K562 (cell line): ENCODE data around the gene ENG. TPM values are rescaled to one million over a fixed set of nuclear protein-coding genes. Genes with fewer than 3 reads are reported as not detected.

Experiments used
- ATAC-seq: fragments of 200-7000 bp; cut with Tn5 transposase; 3 replicates; pipeline ENCODE4 v1.9.1; 2020; ENCODE audit warnings: moderate library complexity
- BruUV-seq: library from RNA; stranded (reverse); fragments of 400-500 nt; replicated peaks from 2 replicates; lab custom pipeline; 2021; lab: Mats Ljungman, UMichigan
- CTCF ChIA-PET: fragments of 300-600 bp; formaldehyde crosslinking; extraction: SDS; loops from one replicate; lab custom pipeline; 2021; ENCODE audit warnings: low intra/inter-chr PET ratio; lab: Yijun Ruan, JAX
- POLR2A ChIA-PET: fragments of 300-600, 350-650 bp; sonication (Branson Sonifier 250); formaldehyde crosslinking; extraction: SDS; loops from one replicate; lab custom pipeline; 2021; ENCODE audit warnings: antibody characterized with exemption, inconsistent platforms; lab: Yijun Ruan, JAX
- DNase-seq, 4 experiments: peaks; one replicate each; pipeline versions ENCODE4 v3.0.0 to v3.0.0-alpha.2; 2011 to 2018; ENCODE audit warnings: low spot score in 3 of 4, mixed read lengths in 3 of 4; ENCODE audit errors: extremely low read depth in 1 of 4
- FAIRE-seq: peaks from 2 replicates; lab custom pipeline; 2011; peaks lifted over from hg19 to GRCh38; lab: Jason Lieb, UNC
- H2AFZ ChIP-seq: 2 replicates; pipeline ENCODE4 v1.6.0; 2011; ENCODE audit warnings: low read depth, low read length, control low read depth, inconsistent platforms
- H3K27ac ChIP-seq: fragments of 200-600 bp; 3 replicates; pipeline ENCODE4 v1.8.0; 2011; ENCODE audit warnings: low read depth, mild to moderate bottlenecking, control low read depth, inconsistent platforms, low read length, moderate library complexity, mixed read lengths; ENCODE audit errors: extremely low read depth
- H3K27me3 ChIP-seq, 2 experiments: fragments of 300-600 bp in 1 of 2; 2 replicates in 1 of 2; 3 replicates in 1 of 2; pipeline versions ENCODE4 v1.6.0 to v1.8.0; 2011; ENCODE audit warnings: inconsistent platforms in 2 of 2, low read length in 2 of 2, mild to moderate bottlenecking in 1 of 2, mixed read lengths in 1 of 2, moderate library complexity in 1 of 2; ENCODE audit not compliant: control insufficient read depth in 2 of 2, insufficient read depth in 2 of 2
- H3K36me3 ChIP-seq: fragments of 300-600 bp; 3 replicates; pipeline ENCODE4 v1.8.0; 2011; ENCODE audit warnings: mild to moderate bottlenecking, low read length, inconsistent platforms; ENCODE audit not compliant: control insufficient read depth, insufficient read depth
- H3K4me1 ChIP-seq, 2 experiments: fragments of 200-600 bp in 1 of 2; replicated peaks in 1 of 2; 2 replicates in 1 of 2; 3 replicates in 1 of 2; pipeline versions ENCODE4 v1.5.1 to v1.8.0; 2011; ENCODE audit warnings: inconsistent platforms in 2 of 2, low read length in 2 of 2, mild to moderate bottlenecking in 1 of 2, mixed read lengths in 1 of 2, moderate library complexity in 1 of 2; ENCODE audit not compliant: control insufficient read depth in 2 of 2, insufficient read depth in 2 of 2
- H3K4me2 ChIP-seq: 2 replicates; pipeline ENCODE4 v1.6.1; 2011; ENCODE audit warnings: low read length, control low read depth, inconsistent platforms, mixed read lengths; ENCODE audit not compliant: insufficient read depth
- H3K4me3 ChIP-seq: fragments of 200-600 bp; sonication (generic), shearing (Covaris generic); 2 replicates; pipeline ENCODE4 v1.5.1; 2016; ENCODE audit warnings: control low read depth, inconsistent platforms
- H3K79me2 ChIP-seq: fragments of 200-600 bp; 3 replicates; pipeline ENCODE4 v1.8.0; 2011; ENCODE audit warnings: low read length, inconsistent platforms; ENCODE audit not compliant: control insufficient read depth, insufficient read depth
- H3K9ac ChIP-seq, 2 experiments: 2 replicates each; pipeline versions ENCODE4 v1.6.0 to v1.6.1; 2011; ENCODE audit warnings: low read depth in 2 of 2, low read length in 2 of 2, control low read depth in 1 of 2, inconsistent platforms in 1 of 2, mild to moderate bottlenecking in 1 of 2, mixed read lengths in 1 of 2; ENCODE audit not compliant: insufficient read depth in 1 of 2
- H3K9me1 ChIP-seq: one replicate; pipeline ENCODE4 v1.6.0; 2011; ENCODE audit warnings: inconsistent platforms, mild to moderate bottlenecking, low read length, moderate library complexity; ENCODE audit not compliant: control insufficient read depth, insufficient read depth
- H3K9me3 ChIP-seq: replicated peaks from 2 replicates; pipeline ENCODE4 v1.5.1; 2011; ENCODE audit warnings: low read depth, low read length, inconsistent platforms; ENCODE audit not compliant: control insufficient read depth, insufficient read depth
- H4K20me1 ChIP-seq: replicated peaks from 2 replicates; pipeline ENCODE4 v1.6.1; 2011; ENCODE audit warnings: low read length, inconsistent platforms, mixed read lengths; ENCODE audit not compliant: control insufficient read depth, insufficient read depth
- MYNN ChIP-seq, 2 experiments: sonication (generic); formaldehyde crosslinking in 1 of 2; IDR thresholded peaks; 2 replicates each; pipeline versions ENCODE4 v1.5.0 to v1.6.1; 2016 to 2020; ENCODE audit warnings: antibody characterized with exemption in 1 of 2, missing genetic modification reagents in 1 of 2
- SMARCE1 ChIP-seq: fragments of 450-650 bp; IDR thresholded peaks from 2 replicates; pipeline ENCODE4 v1.7.1; 2016; ENCODE audit warnings: mild to moderate bottlenecking
- ZKSCAN3 ChIP-seq: fragments of 250-450 bp; sonication (Bioruptor Pico); IDR thresholded peaks from 2 replicates; pipeline ENCODE4 v1.4.0; 2020
- ZNF695 ChIP-seq: fragments of 450-650 bp; formaldehyde crosslinking; IDR thresholded peaks from 2 replicates; pipeline ENCODE4 v1.4.0; 2020; ENCODE audit warnings: mild to moderate bottlenecking, moderate library complexity
- WGBS: fragments of 100-300 bp; shearing (Covaris generic); methylation state at CpG from one replicate; pipeline ENCODE4 v1.1.6; 2016; ENCODE audit warnings: low coverage, mixed read lengths; ENCODE audit not compliant: insufficient coverage; ENCODE audit errors: missing lambda C conversion rate; 5-methylcytosine and 5-hydroxymethylcytosine counted together
- in situ Hi-C: fragments of 300-500 bp; cut with MboI; formaldehyde crosslinking; loops from 4 replicates; pipeline ENCODE4 v1.15.0; 2018; ENCODE audit warnings: inconsistent platforms, mixed read lengths
- intact Hi-C: fragments of 100-400 bp; cut with micrococcal nuclease; formaldehyde crosslinking; loops from 2 replicates; pipeline ENCODE4 v1.14.2; 2022
- polyA plus RNA-seq, 8 experiments: library from polyadenylated mRNA; depleted of rRNA in 4 of 8; stranded (reverse) in 5 of 8; unstranded in 3 of 8; fragments of >200 nt; fragmentation: Nextera tagmentation in 2 of 8; fragmentation: Illumina TruSeq in 1 of 8; extraction: Ambion mirVana in 2 of 8; extraction: Trizol in 1 of 8; gene quantifications; 2 replicates each; pipeline versions ENCODE4 v1.2.1 to v1.2.3, GENCODE V29; 2011 to 2014; ENCODE audit warnings: inconsistent platforms in 1 of 8, missing spikeins in 1 of 8
- total RNA-seq, 7 experiments: library from RNA; depleted of rRNA in 6 of 7; stranded (reverse); fragments of >200 nt in 6 of 7; fragmentation: Illumina TruSeq in 2 of 7; extraction: Trizol in 2 of 7; gene quantifications; 2 replicates each; pipeline versions ENCODE4 v1.2.1 to v1.2.3, GENCODE V29; 2011 to 2021; ENCODE audit warnings: low replicate concordance in 1 of 7
- TF ChIP-seq, protein P1 (sequence below), 2 experiments: fragments of 450-650 bp in 1 of 2; sonication (generic) in 1 of 2; formaldehyde crosslinking in 1 of 2; IDR thresholded peaks in 1 of 2; conservative IDR thresholded peaks in 1 of 2; 2 replicates each; pipeline versions ENCODE4 v1.6.1 to v1.8.1; 2016 to 2023; ENCODE audit warnings: mild to moderate bottlenecking in 2 of 2, moderate library complexity in 2 of 2, inconsistent platforms in 1 of 2, missing genetic modification reagents in 1 of 2
- TF ChIP-seq, protein P2 (sequence below): sonication (generic); formaldehyde crosslinking; IDR thresholded peaks from 2 replicates; pipeline ENCODE4 v1.8.0; 2022; ENCODE audit warnings: mild to moderate bottlenecking, missing genetic modification reagents

Gene ENG
- total and polyA plus RNA-seq, 9 of the 15 experiments (the other 6 are each of a cell fraction or from before 2014, with no cell fraction given), result 0.04 to 0.40 (median 0.14) TPM; not detected in 1

DNA sequence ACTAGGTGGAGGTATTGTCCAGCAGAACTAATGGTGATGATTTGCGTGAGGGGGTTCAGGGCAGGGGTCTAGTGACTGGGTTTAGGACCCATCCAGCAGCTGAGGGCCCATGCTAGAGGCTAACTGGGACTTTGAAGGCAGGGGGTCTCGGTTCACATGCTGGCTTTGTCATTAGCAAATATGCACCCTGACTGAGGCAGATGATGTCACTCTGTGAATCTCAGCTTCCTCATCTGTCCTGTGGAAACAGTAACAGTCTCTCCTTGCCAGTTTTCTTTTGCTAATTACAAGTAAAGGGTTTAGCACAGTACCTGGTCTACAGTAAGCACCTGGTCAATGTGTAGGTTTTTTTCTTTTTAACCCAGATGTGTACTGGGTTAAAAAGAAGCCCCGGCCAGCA lies 81.2 kb downstream of the ENG start:
- Histone ChIP-seq H4K20me1 (no peaks in the 10 kb centered on the region), H3K36me3 (no peaks in the 10 kb centered on the region), H3K4me3 (no peak overlapping the region), H3K79me2 (no peaks in the 10 kb centered on the region), H3K27ac (no peak overlapping the region), H3K9ac (no peak overlapping the region; a peak in 1 of 4 replicates), H3K27me3 (no peaks in the 10 kb centered on the region), H3K4me2 (no peak overlapping the region), H3K9me1 (no peaks in the 10 kb centered on the region), H3K9me3 (no peaks in the 10 kb centered on the region), H2AFZ (no peak overlapping the region), H3K4me1 (peaks cover 29 to 36% of the 10 kb centered on the region in 2 experiments)
- in situ Hi-C loops, result loop anchor here (25.0 kb wide), 1 partner anchor 589 kb away; the partner anchor contains the start of gene URM1
- intact Hi-C loops, result no loop called here
- no TSS peak for BruUV-seq
- ChIA-PET CTCF (no interaction called here), POLR2A (interaction anchor here (0.5 to 1.3 kb wide), 3 partner anchors 12 to 155 kb away, joined by 3 to 4 read pairs (median 3); partner anchors contain the start of gene CDK9)
- FAIRE-seq (no peak), DNase-seq (no peak), ATAC-seq (no peak)
- TF ChIP-seq SMARCE1 (no peak), ZNF695 (no peak), MYNN (IDR thresholded peaks at IDR 0.05) (no peak), MYNN (CRISPR knock-in tag; IDR thresholded peaks at IDR 0.05) (no peak), ZKSCAN3 (CRISPR knock-in tag) (no peak)
- TF ChIP-seq, protein P1, sequence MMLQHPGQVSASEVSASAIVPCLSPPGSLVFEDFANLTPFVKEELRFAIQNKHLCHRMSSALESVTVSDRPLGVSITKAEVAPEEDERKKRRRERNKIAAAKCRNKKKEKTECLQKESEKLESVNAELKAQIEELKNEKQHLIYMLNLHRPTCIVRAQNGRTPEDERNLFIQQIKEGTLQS (IDR thresholded peaks at IDR 0.05), result peak; percentile 41; the same call in 1 of the 2 replicates
- TF ChIP-seq, protein P1 (CRISPR knock-in tag; conservative IDR thresholded peaks at IDR 0.05), result no peak
- TF ChIP-seq, protein P2, sequence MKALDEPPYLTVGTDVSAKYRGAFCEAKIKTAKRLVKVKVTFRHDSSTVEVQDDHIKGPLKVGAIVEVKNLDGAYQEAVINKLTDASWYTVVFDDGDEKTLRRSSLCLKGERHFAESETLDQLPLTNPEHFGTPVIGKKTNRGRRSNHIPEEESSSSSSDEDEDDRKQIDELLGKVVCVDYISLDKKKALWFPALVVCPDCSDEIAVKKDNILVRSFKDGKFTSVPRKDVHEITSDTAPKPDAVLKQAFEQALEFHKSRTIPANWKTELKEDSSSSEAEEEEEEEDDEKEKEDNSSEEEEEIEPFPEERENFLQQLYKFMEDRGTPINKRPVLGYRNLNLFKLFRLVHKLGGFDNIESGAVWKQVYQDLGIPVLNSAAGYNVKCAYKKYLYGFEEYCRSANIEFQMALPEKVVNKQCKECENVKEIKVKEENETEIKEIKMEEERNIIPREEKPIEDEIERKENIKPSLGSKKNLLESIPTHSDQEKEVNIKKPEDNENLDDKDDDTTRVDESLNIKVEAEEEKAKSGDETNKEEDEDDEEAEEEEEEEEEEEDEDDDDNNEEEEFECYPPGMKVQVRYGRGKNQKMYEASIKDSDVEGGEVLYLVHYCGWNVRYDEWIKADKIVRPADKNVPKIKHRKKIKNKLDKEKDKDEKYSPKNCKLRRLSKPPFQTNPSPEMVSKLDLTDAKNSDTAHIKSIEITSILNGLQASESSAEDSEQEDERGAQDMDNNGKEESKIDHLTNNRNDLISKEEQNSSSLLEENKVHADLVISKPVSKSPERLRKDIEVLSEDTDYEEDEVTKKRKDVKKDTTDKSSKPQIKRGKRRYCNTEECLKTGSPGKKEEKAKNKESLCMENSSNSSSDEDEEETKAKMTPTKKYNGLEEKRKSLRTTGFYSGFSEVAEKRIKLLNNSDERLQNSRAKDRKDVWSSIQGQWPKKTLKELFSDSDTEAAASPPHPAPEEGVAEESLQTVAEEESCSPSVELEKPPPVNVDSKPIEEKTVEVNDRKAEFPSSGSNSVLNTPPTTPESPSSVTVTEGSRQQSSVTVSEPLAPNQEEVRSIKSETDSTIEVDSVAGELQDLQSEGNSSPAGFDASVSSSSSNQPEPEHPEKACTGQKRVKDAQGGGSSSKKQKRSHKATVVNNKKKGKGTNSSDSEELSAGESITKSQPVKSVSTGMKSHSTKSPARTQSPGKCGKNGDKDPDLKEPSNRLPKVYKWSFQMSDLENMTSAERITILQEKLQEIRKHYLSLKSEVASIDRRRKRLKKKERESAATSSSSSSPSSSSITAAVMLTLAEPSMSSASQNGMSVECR (CRISPR knock-in tag), result no peak
- WGBS, result 52% methylated on average over 3 of the region's 3 CpGs
